ENCODE measurements around the gene ATP1A3.
"Not testable (repeated sequence)": the region's sequence is repeated elsewhere in the genome, so short reads cannot be mapped to it uniquely, and the experiment has no call there.

Gene ATP1A3

GRCh38 chr19:41945135-41945766, 48.8 kb downstream of the ATP1A3 start:
- DNase-seq (ENCODE audit: low spot score) = no peak

- no peak for DNase-seq (ENCODE audit: low spot score)
Observed at GRCh38 chr19:41944336-41944735, 49.7 kb downstream of the ATP1A3 start.

GRCh38 chr19:41941410-41942202, 52.4 kb downstream of the ATP1A3 start:
- no peak for DNase-seq (ENCODE audit: low spot score)

GRCh38 chr19:41940731-41941409, 53.2 kb downstream of the ATP1A3 start:
- DNase-seq (ENCODE audit: low spot score) = no peak

GRCh38 chr19:41939861-41940730, 53.9 kb downstream of the ATP1A3 start:
- DNase-seq (ENCODE audit: low spot score) = no peak

- not testable (repeated sequence) for DNase-seq (ENCODE audit: low spot score)
Observed at GRCh38 chr19:41939209-41939608, 54.8 kb downstream of the ATP1A3 start.

- no peak for DNase-seq (ENCODE audit: low spot score)
Observed at GRCh38 chr19:41937525-41938468, 56.2 kb downstream of the ATP1A3 start.

GRCh38 chr19:41936961-41937360, 57.1 kb downstream of the ATP1A3 start:
- no peak for DNase-seq (ENCODE audit: low spot score)

- no peak for DNase-seq (ENCODE audit: low spot score)
Observed at GRCh38 chr19:41936416-41936850, 57.6 kb downstream of the ATP1A3 start.

GRCh38 chr19:41935760-41936415, 58.1 kb downstream of the ATP1A3 start:
- DNase-seq (ENCODE audit: low spot score) = no peak

GRCh38 chr19:41934849-41935374, 59.1 kb downstream of the ATP1A3 start:
- DNase-seq (ENCODE audit: low spot score) = peak; percentile 63

- no peak for DNase-seq (ENCODE audit: low spot score)
Observed at GRCh38 chr19:41933693-41934426, 60.2 kb downstream of the ATP1A3 start.

GRCh38 chr19:41932720-41933332, 61.2 kb downstream of the ATP1A3 start:
- DNase-seq (ENCODE audit: low spot score) = no peak

- no peak for DNase-seq (ENCODE audit: low spot score)
Observed at GRCh38 chr19:41932259-41932719, 61.7 kb downstream of the ATP1A3 start.

GRCh38 chr19:41930926-41931592, 63.0 kb downstream of the ATP1A3 start:
- DNase-seq (ENCODE audit: low spot score) = no peak

GRCh38 chr19:41930322-41930722, 63.7 kb downstream of the ATP1A3 start:
- no peak for DNase-seq (ENCODE audit: low spot score)

- DNase-seq (ENCODE audit: low spot score) = no peak
Observed at GRCh38 chr19:41929536-41930071, 64.4 kb downstream of the ATP1A3 start.

Measured in LoVo (cell line).